ENCODE data around the gene PREX1. TPM values are rescaled to one million over a fixed set of nuclear protein-coding genes. Genes with fewer than 3 reads are reported as not detected.

Gene PREX1
- total and polyA plus RNA-seq, 12 donors, result 10.1 to 85.1 (median 42.9) TPM

- intact Hi-C loops (cut with DNase I), result no loop called here
- TF ChIP-seq POLR2A (IDR thresholded peaks at IDR 0.05) (no peak), CTCF (IDR thresholded peaks at IDR 0.05) (no peak)
- Histone ChIP-seq H3K4me3 (no peak overlapping the region), H3K36me3 (replicated peaks in 1 of 2) (no peaks in the 10 kb centered on the region), H3K4me1 (replicated peaks in 1 of 2) (peaks cover 12 to 50% of the 10 kb centered on the region in 2 donors), H3K27me3 (no peaks in the 10 kb centered on the region), H3K9me3 (replicated peaks in 1 of 3) (no peaks in the 10 kb centered on the region), H3K27ac (no peak overlapping the region)
- 69 to 88% (median 75%) methylated on average over 5 of the region's 5 CpGs for WGBS, 4 donors
- no peak for DNase-seq
These were observed 32.9 kb downstream of the PREX1 start for GRCh38 chr20:48794816-48795457.

- intact Hi-C loops (cut with DNase I), result no loop called here
- H3K4me3 ChIP-seq, result no peak overlapping the region
- no peak for TF ChIP-seq POLR2A (IDR thresholded peaks at IDR 0.05)
- no peak for TF ChIP-seq CTCF (IDR thresholded peaks at IDR 0.05)
- H3K27me3 ChIP-seq, result no peaks in the 10 kb centered on the region
- no peaks in the 10 kb centered on the region for H3K9me3 ChIP-seq (replicated peaks in 1 of 3)
- H3K36me3 ChIP-seq (replicated peaks in 1 of 2), result no peaks in the 10 kb centered on the region
- 71 to 100% (median 72%) methylated on average over 1 to 5 of the region's 5 CpGs for WGBS, 4 donors
- H3K4me1 ChIP-seq (replicated peaks in 1 of 2), result peaks cover 6 to 44% of the 10 kb centered on the region in 2 donors
- H3K27ac ChIP-seq, result no peak overlapping the region
- DNase-seq, result peak in 1 of 7 donors; percentile 8
These were observed 33.4 kb downstream of the PREX1 start for GRCh38 chr20:48794360-48794759.

- no peak overlapping the region for H3K4me3 ChIP-seq
- intact Hi-C loops (cut with DNase I), result no loop called here
- no peak for TF ChIP-seq CTCF (IDR thresholded peaks at IDR 0.05)
- no peak for TF ChIP-seq POLR2A (IDR thresholded peaks at IDR 0.05)
- no peaks in the 10 kb centered on the region for H3K27me3 ChIP-seq
- DNase-seq, result no peak
- no peaks in the 10 kb centered on the region for H3K36me3 ChIP-seq (replicated peaks in 1 of 2)
- H3K4me1 ChIP-seq (replicated peaks in 1 of 2), result peaks cover 6 to 44% of the 10 kb centered on the region in 2 donors
- H3K27ac ChIP-seq, result no peak overlapping the region
- no peaks in the 10 kb centered on the region for H3K9me3 ChIP-seq (replicated peaks in 1 of 3)
- WGBS, 4 donors, result 75 to 92% (median 83%) methylated on average over 2 to 3 of the region's 3 CpGs
These were observed 34.0 kb downstream of the PREX1 start for GRCh38 chr20:48793776-48794175.

- Histone ChIP-seq H3K36me3 (replicated peaks in 1 of 2) (no peaks in the 10 kb centered on the region), H3K4me3 (no peak overlapping the region), H3K27me3 (no peaks in the 10 kb centered on the region), H3K27ac (no peak overlapping the region), H3K4me1 (replicated peaks in 1 of 2) (peaks cover 6 to 46% of the 10 kb centered on the region in 2 donors), H3K9me3 (replicated peaks in 1 of 3) (no peaks in the 10 kb centered on the region)
- peak in 1 of 7 donors; percentile 25 for DNase-seq
- intact Hi-C loops (cut with DNase I), result no loop called here
- WGBS, 4 donors, result 38 to 58% (median 43%) methylated on average over 6 of the region's 6 CpGs
- no peak for TF ChIP-seq CTCF (IDR thresholded peaks at IDR 0.05)
- no peak for TF ChIP-seq POLR2A (IDR thresholded peaks at IDR 0.05)
These were observed 36.1 kb downstream of the PREX1 start for GRCh38 chr20:48791666-48792071.

Data from adrenal gland (tissue), 12 donors.